ENCODE results near the gene FNBP1. TPM values are rescaled to one million over a fixed set of nuclear protein-coding genes. Genes with fewer than 3 reads are reported as not detected.

Gene FNBP1
- total RNA-seq, 1 donor from 2014 or later: 245 TPM

- intact Hi-C loops (cut with micrococcal nuclease): no loop called here
- no peaks in the 10 kb centered on the region for H3K9me3 Mint-ChIP-seq
- peak overlapping the region; percentile 37 for H3K27ac Mint-ChIP-seq
- DNase-seq: no peak
- H3K27me3 Mint-ChIP-seq: no peaks in the 10 kb centered on the region
- H3K4me1 Mint-ChIP-seq: peaks cover 21% of the 10 kb centered on the region
- no peak overlapping the region for H3K4me3 Mint-ChIP-seq
- H3K36me3 Mint-ChIP-seq (ENCODE audit: low read depth): peaks cover 35% of the 10 kb centered on the region
Measured at GRCh38 chr9:129874261-129875101, 168.5 kb downstream of the FNBP1 start.

- H3K9me3 Mint-ChIP-seq: no peaks in the 10 kb centered on the region
- DNase-seq: no peak
- no peak overlapping the region for H3K27ac Mint-ChIP-seq
- H3K4me1 Mint-ChIP-seq: peaks cover 29% of the 10 kb centered on the region
- H3K4me3 Mint-ChIP-seq: no peak overlapping the region
- intact Hi-C loops (cut with micrococcal nuclease): no loop called here
- peaks cover 35% of the 10 kb centered on the region for H3K36me3 Mint-ChIP-seq (ENCODE audit: low read depth)
- no peaks in the 10 kb centered on the region for H3K27me3 Mint-ChIP-seq
Measured at GRCh38 chr9:129873563-129874190, 169.3 kb downstream of the FNBP1 start.

- Mint-ChIP-seq H3K27ac (peak overlapping the region; percentile 42), H3K36me3 (ENCODE audit: low read depth) (peaks cover 37% of the 10 kb centered on the region)
Measured at GRCh38 chr9:129871046-129871445, 171.9 kb downstream of the FNBP1 start.

GRCh38 chr9:129869585-129870501, 173.1 kb downstream of the FNBP1 start:
- peak; percentile 60 for DNase-seq
- intact Hi-C loops (cut with micrococcal nuclease): loop anchor here (1.0 to 2.0 kb wide), 2 partner anchors 15 to 35 kb away; partner anchors contain the start of genes C9orf78 and USP20
- no peaks in the 10 kb centered on the region for H3K27me3 Mint-ChIP-seq
- peaks cover 43% of the 10 kb centered on the region for H3K36me3 Mint-ChIP-seq (ENCODE audit: low read depth)
- H3K9me3 Mint-ChIP-seq: no peaks in the 10 kb centered on the region
- H3K4me3 Mint-ChIP-seq: peak overlapping the region; percentile 61
- peaks cover 53% of the 10 kb centered on the region for H3K4me1 Mint-ChIP-seq
- H3K27ac Mint-ChIP-seq: peak overlapping the region; percentile 92

More at GRCh38 chr9:129871046-129871445, 171.9 kb downstream of the FNBP1 start:
- intact Hi-C loops (cut with micrococcal nuclease): no loop called here
- H3K9me3 Mint-ChIP-seq: no peaks in the 10 kb centered on the region
- H3K4me3 Mint-ChIP-seq: no peak overlapping the region
- H3K27me3 Mint-ChIP-seq: no peaks in the 10 kb centered on the region
- peaks cover 47% of the 10 kb centered on the region for H3K4me1 Mint-ChIP-seq
- DNase-seq: no peak

- Mint-ChIP-seq H3K4me3 (peak overlapping the region; percentile 61), H3K27ac (peak overlapping the region; percentile 92), H3K9me3 (no peaks in the 10 kb centered on the region), H3K27me3 (no peaks in the 10 kb centered on the region), H3K4me1 (peaks cover 56% of the 10 kb centered on the region), H3K36me3 (ENCODE audit: low read depth) (peaks cover 39% of the 10 kb centered on the region)
- DNase-seq: peak; percentile 96
- intact Hi-C loops (cut with micrococcal nuclease): loop anchor here (1.0 to 2.0 kb wide), 2 partner anchors 16 to 34 kb away; partner anchors contain the start of genes C9orf78 and USP20
Measured at GRCh38 chr9:129868872-129869486, 174.0 kb downstream of the FNBP1 start.

GRCh38 chr9:129868023-129868871, 174.7 kb downstream of the FNBP1 start:
- peak overlapping the region; percentile 61 for H3K4me3 Mint-ChIP-seq
- no peaks in the 10 kb centered on the region for H3K9me3 Mint-ChIP-seq
- intact Hi-C loops (cut with micrococcal nuclease): loop anchor here (2.0 kb wide), 1 partner anchor 17 kb away; no protein-coding TSS in a partner anchor
- no peak for DNase-seq
- H3K36me3 Mint-ChIP-seq (ENCODE audit: low read depth): peaks cover 41% of the 10 kb centered on the region
- peak overlapping the region; percentile 92 for H3K27ac Mint-ChIP-seq
- no peaks in the 10 kb centered on the region for H3K27me3 Mint-ChIP-seq
- peaks cover 62% of the 10 kb centered on the region for H3K4me1 Mint-ChIP-seq

GRCh38 chr9:129867136-129868022, 175.6 kb downstream of the FNBP1 start:
- peak overlapping the region; percentile 51 for H3K4me3 Mint-ChIP-seq
- intact Hi-C loops (cut with micrococcal nuclease): loop anchor here (2.0 kb wide), 1 partner anchor 17 kb away; no protein-coding TSS in a partner anchor
- H3K9me3 Mint-ChIP-seq: no peaks in the 10 kb centered on the region
- no peaks in the 10 kb centered on the region for H3K27me3 Mint-ChIP-seq
- DNase-seq: peak; percentile 72
- H3K36me3 Mint-ChIP-seq (ENCODE audit: low read depth): peaks cover 44% of the 10 kb centered on the region
- H3K4me1 Mint-ChIP-seq: peaks cover 66% of the 10 kb centered on the region
- peak overlapping the region; percentile 89 for H3K27ac Mint-ChIP-seq

- Mint-ChIP-seq H3K36me3 (ENCODE audit: low read depth) (peaks cover 47% of the 10 kb centered on the region), H3K4me1 (peaks cover 70% of the 10 kb centered on the region), H3K27ac (peak overlapping the region; percentile 89), H3K9me3 (no peaks in the 10 kb centered on the region), H3K4me3 (peak overlapping the region; percentile 38), H3K27me3 (no peaks in the 10 kb centered on the region)
- intact Hi-C loops (cut with micrococcal nuclease): no loop called here
- DNase-seq: peak; percentile 86
Measured at GRCh38 chr9:129866394-129867135, 176.4 kb downstream of the FNBP1 start.

- Mint-ChIP-seq H3K27me3 (no peaks in the 10 kb centered on the region), H3K9me3 (no peaks in the 10 kb centered on the region), H3K36me3 (ENCODE audit: low read depth) (peaks cover 49% of the 10 kb centered on the region), H3K27ac (peak overlapping the region; percentile 89), H3K4me1 (peaks cover 72% of the 10 kb centered on the region), H3K4me3 (peak overlapping the region; percentile 38)
- DNase-seq: peak; percentile 59
- intact Hi-C loops (cut with micrococcal nuclease): no loop called here
Measured at GRCh38 chr9:129865668-129866320, 177.2 kb downstream of the FNBP1 start.

GRCh38 chr9:129864991-129865647, 177.9 kb downstream of the FNBP1 start:
- H3K36me3 Mint-ChIP-seq (ENCODE audit: low read depth): peaks cover 48% of the 10 kb centered on the region
- intact Hi-C loops (cut with micrococcal nuclease): no loop called here
- H3K27ac Mint-ChIP-seq: peak overlapping the region; percentile 93
- no peaks in the 10 kb centered on the region for H3K27me3 Mint-ChIP-seq
- no peaks in the 10 kb centered on the region for H3K9me3 Mint-ChIP-seq
- H3K4me3 Mint-ChIP-seq: peak overlapping the region; percentile 45
- peaks cover 71% of the 10 kb centered on the region for H3K4me1 Mint-ChIP-seq
- peak; percentile 68 for DNase-seq

All from activated CD4-positive, alpha-beta T cell treated with anti-CD3 and anti-CD28 coated beads, Interleukin-2, amount 10 ng/mL, durations not matched to agents 24 days and 14 days (primary cell).